Liver (tissue), 9 donors: ENCODE data around the gene ERC1. TPM values are rescaled to one million over a fixed set of nuclear protein-coding genes. Genes with fewer than 3 reads are reported as not detected.

Source experiments
- DNase-seq: peaks from one replicate; pipeline ENCODE4 v3.0.0-alpha.2; 2017; ENCODE audit warnings: low spot score
- H3K27ac ChIP-seq, 2 donors: one replicate each; pipeline ENCODE4 v1.7.0; 2013; ENCODE audit warnings: inconsistent platforms in 2 of 2, low read length in 2 of 2, control low read depth in 1 of 2, low read depth in 1 of 2, mild to moderate bottlenecking in 1 of 2
- H3K27me3 ChIP-seq, 4 donors: one replicate each; pipeline versions ENCODE4 v1.6.1 to v1.7.0; 2013; ENCODE audit warnings: low read length in 3 of 4, inconsistent platforms in 1 of 4, mild to moderate bottlenecking in 1 of 4, moderate library complexity in 1 of 4; ENCODE audit not compliant: control insufficient read depth in 4 of 4, insufficient read depth in 4 of 4
- H3K36me3 ChIP-seq, 4 donors: one replicate each; pipeline versions ENCODE4 v1.6.1 to v1.7.0; 2013; ENCODE audit warnings: low read length in 3 of 4, mild to moderate bottlenecking in 3 of 4, low read depth in 1 of 4, moderate library complexity in 1 of 4; ENCODE audit not compliant: control insufficient read depth in 4 of 4, insufficient read depth in 3 of 4
- H3K4me1 ChIP-seq, 4 donors: one replicate each; pipeline versions ENCODE4 v1.6.1 to v1.7.0; 2013; ENCODE audit warnings: low read length in 3 of 4, mild to moderate bottlenecking in 3 of 4, moderate library complexity in 1 of 4; ENCODE audit not compliant: control insufficient read depth in 4 of 4, insufficient read depth in 4 of 4
- H3K4me3 ChIP-seq, 3 donors: one replicate each; pipeline versions ENCODE4 v1.6.1 to v1.7.0; 2013; ENCODE audit warnings: low read length in 3 of 3, control low read depth in 1 of 3, low read depth in 1 of 3, mild to moderate bottlenecking in 1 of 3
- H3K9ac ChIP-seq, 2 donors: one replicate each; pipeline ENCODE4 v1.7.0; 2013; ENCODE audit warnings: low read length in 2 of 2, mild to moderate bottlenecking in 2 of 2, moderate library complexity in 2 of 2, control low read depth in 1 of 2, low read depth in 1 of 2
- H3K9me3 ChIP-seq, 4 donors: one replicate each; pipeline versions ENCODE4 v1.6.1 to v1.7.0; 2013; ENCODE audit warnings: low read length in 3 of 4; ENCODE audit not compliant: control insufficient read depth in 4 of 4
- FOXA1 ChIP-seq: IDR thresholded peaks from 2 replicates; pipeline ENCODE4 v1.6.1; 2016; ENCODE audit warnings: antibody characterized with exemption
- FOXA2 ChIP-seq: IDR thresholded peaks from 2 replicates; pipeline ENCODE4 v1.6.1; 2016; ENCODE audit warnings: antibody characterized with exemption
- GABPA ChIP-seq, 2 donors: IDR thresholded peaks in 1 of 2; conservative IDR thresholded peaks in 1 of 2; 2 replicates each; pipeline ENCODE4 v1.6.1; 2016; ENCODE audit warnings: antibody characterized with exemption in 2 of 2, mild to moderate bottlenecking in 1 of 2, moderate library complexity in 1 of 2
- HNF4A ChIP-seq, 2 donors: conservative IDR thresholded peaks; 2 replicates each; pipeline ENCODE4 v1.6.1; 2016; ENCODE audit warnings: antibody characterized with exemption in 2 of 2, mild to moderate bottlenecking in 2 of 2
- HNF4G ChIP-seq: IDR thresholded peaks from 2 replicates; pipeline ENCODE4 v1.6.1; 2016; ENCODE audit warnings: antibody characterized with exemption
- JUND ChIP-seq, 2 donors: IDR thresholded peaks; 2 replicates each; pipeline ENCODE4 v1.6.1; 2016; ENCODE audit warnings: antibody characterized with exemption in 2 of 2
- NR2F2 ChIP-seq: IDR thresholded peaks from 2 replicates; pipeline ENCODE4 v1.6.1; 2016; ENCODE audit warnings: antibody characterized with exemption
- RXRA ChIP-seq, 2 donors: IDR thresholded peaks; 2 replicates each; pipeline ENCODE4 v1.6.1; 2017 to 2018; ENCODE audit warnings: antibody characterized with exemption in 2 of 2, mild to moderate bottlenecking in 1 of 2
- SP1 ChIP-seq: IDR thresholded peaks from 2 replicates; pipeline ENCODE4 v1.6.1; 2018; ENCODE audit warnings: antibody characterized with exemption, mild to moderate bottlenecking
- TAF1 ChIP-seq: conservative IDR thresholded peaks from 2 replicates; pipeline ENCODE4 v1.6.1; 2016; ENCODE audit warnings: antibody characterized with exemption, mild to moderate bottlenecking
- YY1 ChIP-seq: IDR thresholded peaks from 2 replicates; pipeline ENCODE4 v1.6.1; 2016; ENCODE audit warnings: antibody characterized with exemption, mild to moderate bottlenecking
- ZBTB33 ChIP-seq: IDR thresholded peaks from 2 replicates; pipeline ENCODE4 v1.6.1; 2016; ENCODE audit warnings: antibody characterized with exemption
- WGBS: extraction: QIAGEN DNeasy Blood & Tissue Kit; methylation state at CpG from one replicate; pipeline ENCODE4 v1.1.7; 2013; 5-methylcytosine and 5-hydroxymethylcytosine counted together
- polyA plus RNA-seq, 2 donors: library from polyadenylated mRNA; stranded (reverse) in 1 of 2; unstranded in 1 of 2; fragments of 200-250 nt in 1 of 2; fragments of >200 nt in 1 of 2; fragmentation: Nextera tagmentation in 1 of 2; extraction: Ambion mirVana in 1 of 2; gene quantifications; one replicate each; pipeline versions ENCODE4 v1.2.1 to v1.2.3, GENCODE V29; 2013 to 2015
- total RNA-seq, 2 donors: library from RNA; depleted of rRNA; stranded (reverse); fragments of >200 nt; gene quantifications; one replicate each; pipeline ENCODE4 v1.2.3, GENCODE V29; 2014
- TF ChIP-seq, protein P1 (sequence below): IDR thresholded peaks from 2 replicates; pipeline ENCODE4 v1.6.1; 2016; ENCODE audit warnings: antibody characterized with exemption
- TF ChIP-seq, protein P2 (sequence below): fragments of 150-350 bp; IDR thresholded peaks from 2 replicates; pipeline ENCODE4 v1.5.1; 2017; ENCODE audit warnings: improper control_type of control experiment, low read depth, low read length; ENCODE audit not compliant: missing input control
- TF ChIP-seq, protein P3 (sequence below): IDR thresholded peaks from 2 replicates; pipeline ENCODE4 v1.6.1; 2016; ENCODE audit warnings: antibody characterized with exemption
- donor health status: healthy.
- donor health status: healthy.
- donor health status: healthy.
- donor health status: healthy.
- donor health status: healthy.

The ERC1 gene
- total and polyA plus RNA-seq, 4 donors: 6.2 to 50.2 (median 10.3) TPM

GRCh38 chr12:1167784-1168183 lies 176.8 kb downstream of the ERC1 start (continued):
- TF ChIP-seq TAF1: no peak
- no peak for TF ChIP-seq ZBTB33
- TF ChIP-seq, protein P1, sequence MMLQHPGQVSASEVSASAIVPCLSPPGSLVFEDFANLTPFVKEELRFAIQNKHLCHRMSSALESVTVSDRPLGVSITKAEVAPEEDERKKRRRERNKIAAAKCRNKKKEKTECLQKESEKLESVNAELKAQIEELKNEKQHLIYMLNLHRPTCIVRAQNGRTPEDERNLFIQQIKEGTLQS: no peak

GRCh38 chr12:1170411-1170810 lies 179.4 kb downstream of the ERC1 start:
- no peak overlapping the region for H3K4me3 ChIP-seq
- DNase-seq: no peak
- WGBS: 93% methylated on average over 3 of the region's 3 CpGs
- no peak for TF ChIP-seq HNF4G
- TF ChIP-seq ZBTB33: no peak
- TF ChIP-seq, protein P1: no peak
- TF ChIP-seq, protein P2, sequence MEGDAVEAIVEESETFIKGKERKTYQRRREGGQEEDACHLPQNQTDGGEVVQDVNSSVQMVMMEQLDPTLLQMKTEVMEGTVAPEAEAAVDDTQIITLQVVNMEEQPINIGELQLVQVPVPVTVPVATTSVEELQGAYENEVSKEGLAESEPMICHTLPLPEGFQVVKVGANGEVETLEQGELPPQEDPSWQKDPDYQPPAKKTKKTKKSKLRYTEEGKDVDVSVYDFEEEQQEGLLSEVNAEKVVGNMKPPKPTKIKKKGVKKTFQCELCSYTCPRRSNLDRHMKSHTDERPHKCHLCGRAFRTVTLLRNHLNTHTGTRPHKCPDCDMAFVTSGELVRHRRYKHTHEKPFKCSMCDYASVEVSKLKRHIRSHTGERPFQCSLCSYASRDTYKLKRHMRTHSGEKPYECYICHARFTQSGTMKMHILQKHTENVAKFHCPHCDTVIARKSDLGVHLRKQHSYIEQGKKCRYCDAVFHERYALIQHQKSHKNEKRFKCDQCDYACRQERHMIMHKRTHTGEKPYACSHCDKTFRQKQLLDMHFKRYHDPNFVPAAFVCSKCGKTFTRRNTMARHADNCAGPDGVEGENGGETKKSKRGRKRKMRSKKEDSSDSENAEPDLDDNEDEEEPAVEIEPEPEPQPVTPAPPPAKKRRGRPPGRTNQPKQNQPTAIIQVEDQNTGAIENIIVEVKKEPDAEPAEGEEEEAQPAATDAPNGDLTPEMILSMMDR: no peak
- H3K36me3 ChIP-seq: peaks cover 0 to 3% (median 0%) of the 10 kb centered on the region in 4 donors
- no peak overlapping the region for H3K9ac ChIP-seq
- no peaks in the 10 kb centered on the region for H3K27me3 ChIP-seq
- no peaks in the 10 kb centered on the region for H3K4me1 ChIP-seq
- H3K27ac ChIP-seq: no peak overlapping the region
- H3K9me3 ChIP-seq: no peaks in the 10 kb centered on the region

DNA sequence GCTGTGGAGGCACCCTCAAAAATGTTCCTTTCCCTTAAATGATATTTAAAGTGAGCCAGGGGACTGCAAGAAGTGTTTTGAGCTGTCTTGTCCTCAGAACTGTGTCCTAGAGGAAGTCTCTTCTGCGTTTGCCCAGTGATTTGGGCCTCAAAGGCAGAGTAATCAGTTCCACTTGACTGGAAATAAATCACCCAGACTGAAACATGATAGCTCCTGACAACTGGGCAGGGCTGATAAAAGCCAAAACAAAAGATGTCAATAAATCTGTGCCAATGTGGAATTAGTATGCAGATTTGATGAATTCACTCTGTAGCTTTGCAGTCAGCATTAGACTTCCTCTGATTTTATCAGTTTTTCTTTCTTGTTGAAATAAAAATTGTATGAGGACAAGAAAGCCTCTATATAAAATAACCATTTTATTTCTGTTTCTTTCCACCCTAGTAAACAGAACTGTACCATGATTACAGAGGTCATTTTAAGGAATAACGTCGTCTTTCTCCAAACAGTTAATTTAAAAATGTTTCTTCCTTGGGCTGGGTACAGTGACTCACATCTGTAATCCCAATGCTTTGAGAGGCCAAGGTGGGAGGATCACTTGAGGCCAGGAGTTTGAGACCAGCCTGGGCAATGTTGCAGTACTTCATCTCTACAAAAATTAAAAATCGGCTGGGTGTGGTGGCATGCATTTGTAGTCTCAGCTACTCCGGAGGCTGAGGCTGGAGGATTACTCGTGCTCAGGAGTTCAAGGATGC lies 180.8 kb downstream of the ERC1 start:
- H3K36me3 ChIP-seq: peaks cover 0 to 3% (median 0%) of the 10 kb centered on the region in 4 donors
- no peak overlapping the region for H3K4me3 ChIP-seq
- H3K4me1 ChIP-seq: no peaks in the 10 kb centered on the region
- 87% methylated on average over 6 of the region's 6 CpGs for WGBS
- no peaks in the 10 kb centered on the region for H3K27me3 ChIP-seq
- no peaks in the 10 kb centered on the region for H3K9me3 ChIP-seq
- H3K27ac ChIP-seq: no peak overlapping the region
- no peak overlapping the region for H3K9ac ChIP-seq
- DNase-seq: no peak
- no peak for TF ChIP-seq JUND (IDR thresholded peaks at IDR 0.05)
- TF ChIP-seq, protein P2: no peak
- TF ChIP-seq HNF4A (conservative IDR thresholded peaks at IDR 0.05): no peak
- TF ChIP-seq FOXA2: no peak
- no peak for TF ChIP-seq YY1
- no peak for TF ChIP-seq NR2F2
- no peak for TF ChIP-seq FOXA1
- TF ChIP-seq, protein P3, sequence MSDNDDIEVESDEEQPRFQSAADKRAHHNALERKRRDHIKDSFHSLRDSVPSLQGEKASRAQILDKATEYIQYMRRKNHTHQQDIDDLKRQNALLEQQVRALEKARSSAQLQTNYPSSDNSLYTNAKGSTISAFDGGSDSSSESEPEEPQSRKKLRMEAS: no peak
- TF ChIP-seq, protein P1: no peak
- TF ChIP-seq RXRA (IDR thresholded peaks at IDR 0.05): no peak
- no peak for TF ChIP-seq GABPA (IDR thresholded peaks at IDR 0.05 in 1 of 2, conservative IDR thresholded peaks at IDR 0.05 in 1 of 2)
- no peak for TF ChIP-seq HNF4G
- no peak for TF ChIP-seq SP1
- TF ChIP-seq TAF1: no peak
- TF ChIP-seq ZBTB33: no peak
